IPS DF 6.9 (cell line): ENCODE results near the gene SNCAIP.

Experiments
- DNase-seq: peaks from one replicate; pipeline ENCODE4 v3.0.0-alpha.2; 2013; ENCODE audit warnings: low read depth, low spot score
- H3K27ac ChIP-seq: one replicate; pipeline ENCODE4 v1.5.1; 2013; ENCODE audit warnings: low read length, control low read depth
- H3K27me3 ChIP-seq: 2 replicates; pipeline ENCODE4 v1.6.1; 2013; ENCODE audit warnings: mild to moderate bottlenecking, low read length; ENCODE audit not compliant: control insufficient read depth, insufficient read depth
- H3K36me3 ChIP-seq: 2 replicates; pipeline ENCODE4 v1.6.1; 2013; ENCODE audit warnings: low read length; ENCODE audit not compliant: control insufficient read depth, insufficient read depth
- H3K4me1 ChIP-seq: 2 replicates; pipeline ENCODE4 v1.6.1; 2013; ENCODE audit warnings: low read length; ENCODE audit not compliant: control insufficient read depth, insufficient read depth
- H3K4me3 ChIP-seq: 2 replicates; pipeline ENCODE4 v1.5.1; 2013; ENCODE audit warnings: mild to moderate bottlenecking, low read length
- H3K9me3 ChIP-seq: 2 replicates; pipeline ENCODE4 v1.6.1; 2013; ENCODE audit warnings: low read length, inconsistent platforms; ENCODE audit not compliant: control insufficient read depth, insufficient read depth
- WGBS: extraction: QIAGEN DNeasy Blood & Tissue Kit; methylation state at CpG from one replicate; pipeline ENCODE4 v1.1.7; 2013; ENCODE audit warnings: mixed read lengths, missing lambda C conversion rate; ENCODE audit not compliant: insufficient read length, insufficient coverage; 5-methylcytosine and 5-hydroxymethylcytosine counted together

SNCAIP gene

DNA sequence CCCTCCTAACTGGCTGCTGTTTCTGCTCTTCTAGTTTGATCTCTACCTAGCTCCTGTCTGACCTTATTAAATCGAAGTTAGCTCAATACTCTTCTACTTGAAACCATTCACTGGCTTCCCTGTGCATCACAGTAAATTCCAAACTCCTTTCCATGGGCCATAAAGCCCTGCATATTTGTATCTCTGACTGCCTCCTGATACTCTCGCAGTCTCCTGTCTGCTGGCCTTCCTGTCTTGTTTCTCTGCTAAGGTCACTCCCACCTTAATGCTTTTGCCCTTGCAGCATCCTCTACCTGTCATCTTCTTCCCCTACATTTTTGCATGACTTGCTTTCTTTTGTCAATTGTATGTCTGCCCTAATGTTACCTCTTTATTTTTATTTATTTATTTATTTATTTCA is 44.8 kb downstream of the SNCAIP start:
- no peaks in the 10 kb centered on the region for H3K27me3 ChIP-seq
- no CpG with 5 or more reads among the region's 2 CpGs for WGBS
- H3K27ac ChIP-seq: no peak overlapping the region
- H3K4me3 ChIP-seq: no peak overlapping the region
- DNase-seq: no peak
- no peaks in the 10 kb centered on the region for H3K9me3 ChIP-seq
- peaks cover 11% of the 10 kb centered on the region for H3K4me1 ChIP-seq
- no peaks in the 10 kb centered on the region for H3K36me3 ChIP-seq

DNA sequence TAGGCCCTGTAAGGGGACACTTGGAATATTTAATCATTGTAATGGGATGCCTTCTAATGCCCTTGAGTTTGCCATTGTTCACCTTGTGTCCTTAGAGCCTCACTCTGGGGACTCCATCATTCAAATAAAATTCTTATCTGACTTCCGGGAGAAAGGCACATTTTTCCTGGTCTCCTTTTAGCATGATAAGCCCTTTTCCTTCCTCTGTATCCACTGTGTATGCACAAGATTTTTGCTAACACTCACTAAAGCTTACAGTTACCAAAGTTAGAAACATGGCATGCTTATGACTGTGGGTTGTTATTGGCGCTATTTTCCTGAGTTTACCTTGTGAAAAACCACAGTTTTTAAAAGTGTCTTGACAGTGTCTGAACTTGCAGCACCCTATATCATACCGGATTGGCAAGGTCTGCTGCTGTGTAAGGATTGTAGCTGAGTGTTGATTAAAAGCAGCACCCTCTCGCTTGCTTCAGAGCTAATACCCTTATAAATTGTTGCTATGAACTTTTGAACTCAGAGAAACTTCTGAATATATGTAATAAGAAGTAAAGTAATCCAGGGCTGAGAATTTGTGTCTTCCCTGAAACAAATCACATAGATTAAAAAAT is 46.4 kb downstream of the SNCAIP start:
- no peak overlapping the region for H3K4me3 ChIP-seq
- H3K27me3 ChIP-seq: no peaks in the 10 kb centered on the region
- no peaks in the 10 kb centered on the region for H3K9me3 ChIP-seq
- H3K36me3 ChIP-seq: no peaks in the 10 kb centered on the region
- no peak overlapping the region for H3K27ac ChIP-seq
- H3K4me1 ChIP-seq: peaks cover 11% of the 10 kb centered on the region
- DNase-seq: no peak
- WGBS: no CpG with 5 or more reads among the region's 4 CpGs

DNA sequence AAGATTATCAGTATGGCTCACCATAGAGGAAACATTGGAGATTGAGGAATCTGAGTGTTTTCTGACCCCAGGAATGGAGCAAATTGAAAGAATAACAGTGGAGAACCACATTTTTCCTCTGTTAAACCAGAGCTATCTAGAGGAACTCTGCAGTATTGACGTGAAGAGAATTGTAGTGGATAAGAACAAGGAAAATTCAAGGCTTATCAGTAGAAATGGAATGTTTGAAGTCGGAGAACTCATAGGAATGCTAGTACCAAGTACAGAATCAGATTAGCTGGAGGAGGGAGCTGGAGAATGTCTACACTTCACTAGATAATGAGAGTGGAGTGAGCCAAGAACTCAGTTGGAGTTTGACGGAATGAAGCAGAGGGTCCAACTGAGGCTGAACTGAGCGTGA is 50.3 kb downstream of the SNCAIP start:
- H3K27ac ChIP-seq: no peak overlapping the region
- 100% methylated on average over 1 of the region's 4 CpGs for WGBS
- H3K4me1 ChIP-seq: peaks cover 4% of the 10 kb centered on the region
- H3K4me3 ChIP-seq: no peak overlapping the region
- no peaks in the 10 kb centered on the region for H3K36me3 ChIP-seq
- H3K9me3 ChIP-seq: no peaks in the 10 kb centered on the region
- DNase-seq: no peak
- H3K27me3 ChIP-seq: no peaks in the 10 kb centered on the region

GRCh38 chr5:122363623-122364022 is 51.6 kb downstream of the SNCAIP start:
- peaks cover under 1% of the 10 kb centered on the region; the same call in 1 of the 2 replicates for H3K4me1 ChIP-seq

GRCh38 chr5:122366501-122366900 is 54.5 kb downstream of the SNCAIP start:
- H3K9me3 ChIP-seq: no peaks in the 10 kb centered on the region
- no CpG with 5 or more reads among the region's 3 CpGs for WGBS

More at GRCh38 chr5:122363623-122364022, 51.6 kb downstream of the SNCAIP start:
- WGBS: no CpG with 5 or more reads among the region's 1 CpG
- no peak for DNase-seq
- no peaks in the 10 kb centered on the region for H3K27me3 ChIP-seq
- H3K27ac ChIP-seq: no peak overlapping the region
- H3K9me3 ChIP-seq: no peaks in the 10 kb centered on the region
- no peaks in the 10 kb centered on the region for H3K36me3 ChIP-seq
- H3K4me3 ChIP-seq: no peak overlapping the region

GRCh38 chr5:122367456-122367855 is 55.4 kb downstream of the SNCAIP start:
- Histone ChIP-seq H3K9me3 (no peaks in the 10 kb centered on the region), H3K27me3 (no peaks in the 10 kb centered on the region), H3K36me3 (no peaks in the 10 kb centered on the region), H3K27ac (no peak overlapping the region), H3K4me1 (peaks cover 3% of the 10 kb centered on the region; the same call in 1 of the 2 replicates), H3K4me3 (no peak overlapping the region)
- no peak for DNase-seq
- WGBS: no CpG with 5 or more reads among the region's 3 CpGs

More at GRCh38 chr5:122366501-122366900, 54.5 kb downstream of the SNCAIP start:
- DNase-seq: no peak
- Histone ChIP-seq H3K4me1 (peaks cover 3% of the 10 kb centered on the region; the same call in 1 of the 2 replicates), H3K4me3 (no peak overlapping the region), H3K27me3 (no peaks in the 10 kb centered on the region), H3K36me3 (no peaks in the 10 kb centered on the region), H3K27ac (no peak overlapping the region)

GRCh38 chr5:122368510-122369251 is 56.6 kb downstream of the SNCAIP start:
- Histone ChIP-seq H3K4me1 (peaks cover 3% of the 10 kb centered on the region; the same call in 1 of the 2 replicates), H3K27ac (no peak overlapping the region), H3K4me3 (no peak overlapping the region)

DNA sequence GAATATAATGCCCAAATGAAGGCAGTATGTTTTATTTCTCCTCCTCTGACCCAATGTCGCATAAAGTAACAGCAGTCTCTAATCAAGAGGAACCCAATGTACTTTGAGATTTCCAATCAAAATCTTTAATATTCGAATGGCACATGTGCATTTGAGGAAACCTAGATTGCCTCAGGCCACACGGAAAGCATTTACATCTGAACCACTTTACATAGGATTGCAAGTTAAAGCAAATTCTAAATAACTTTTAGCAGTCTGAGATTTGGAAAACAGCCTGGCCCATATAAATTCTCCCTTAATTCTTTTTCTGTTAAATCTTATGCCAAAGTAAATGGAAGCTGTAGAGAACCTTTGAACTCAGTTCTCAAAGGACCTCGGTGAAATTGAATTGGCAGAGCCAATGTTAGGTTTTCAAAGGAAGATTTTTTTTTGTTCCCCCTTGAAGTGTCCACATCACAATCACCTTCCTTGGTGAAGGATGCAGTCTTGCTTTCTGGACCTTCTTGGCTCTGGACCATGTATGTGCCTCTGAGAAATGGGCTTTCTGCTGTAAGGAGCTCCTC is 57.3 kb downstream of the SNCAIP start:
- no CpG with 5 or more reads among the region's 4 CpGs for WGBS
- Histone ChIP-seq H3K4me3 (no peak overlapping the region), H3K9me3 (no peaks in the 10 kb centered on the region), H3K4me1 (peaks cover 3% of the 10 kb centered on the region; the same call in 1 of the 2 replicates), H3K36me3 (no peaks in the 10 kb centered on the region), H3K27me3 (no peaks in the 10 kb centered on the region), H3K27ac (no peak overlapping the region)
- no peak for DNase-seq

More at GRCh38 chr5:122368510-122369251, 56.6 kb downstream of the SNCAIP start:
- DNase-seq: no peak
- H3K9me3 ChIP-seq: no peaks in the 10 kb centered on the region
- no peaks in the 10 kb centered on the region for H3K27me3 ChIP-seq
- WGBS: no CpG with 5 or more reads among the region's 5 CpGs
- no peaks in the 10 kb centered on the region for H3K36me3 ChIP-seq

DNA sequence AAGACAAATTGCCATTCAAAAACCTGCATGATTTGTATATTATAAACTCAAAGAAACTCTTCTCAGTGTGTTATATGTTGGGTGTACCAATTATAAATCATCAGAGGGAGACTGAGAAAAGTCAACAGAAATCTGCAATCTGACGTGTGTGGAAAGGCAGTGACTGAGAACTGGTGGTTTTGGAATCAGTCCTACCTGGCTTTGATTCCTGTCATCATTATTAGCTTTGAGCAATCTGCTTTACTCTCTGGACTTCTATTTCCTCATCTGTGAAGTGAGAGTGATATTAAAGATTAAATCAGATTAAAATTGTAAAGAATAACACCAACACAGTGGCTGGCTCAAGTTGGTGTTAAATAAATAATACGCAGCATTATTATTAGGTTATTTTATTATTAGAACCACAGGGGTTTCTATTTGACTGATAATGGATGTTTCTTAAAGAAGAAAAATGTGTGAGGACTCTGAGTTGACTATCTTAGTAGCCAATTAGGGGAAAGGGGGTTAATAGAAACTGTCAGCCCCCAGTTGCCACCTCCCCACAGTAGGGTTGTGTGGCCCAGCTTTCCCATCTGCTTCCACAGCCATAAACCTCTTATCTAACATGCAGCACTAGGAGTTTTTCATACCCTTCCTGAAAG is 59.6 kb downstream of the SNCAIP start:
- Histone ChIP-seq H3K27me3 (no peaks in the 10 kb centered on the region), H3K4me1 (peaks cover 3% of the 10 kb centered on the region; the same call in 1 of the 2 replicates), H3K9me3 (no peaks in the 10 kb centered on the region), H3K4me3 (no peak overlapping the region), H3K27ac (no peak overlapping the region), H3K36me3 (no peaks in the 10 kb centered on the region)
- no CpG with 5 or more reads among the region's 2 CpGs for WGBS
- DNase-seq: no peak

GRCh38 chr5:122374110-122374509 is 62.1 kb downstream of the SNCAIP start:
- Histone ChIP-seq H3K36me3 (no peaks in the 10 kb centered on the region), H3K27me3 (no peaks in the 10 kb centered on the region), H3K4me1 (peaks cover 2% of the 10 kb centered on the region; the same call in 1 of the 2 replicates), H3K9me3 (no peaks in the 10 kb centered on the region), H3K4me3 (no peak overlapping the region), H3K27ac (no peak overlapping the region)
- DNase-seq: no peak
